Stimulated activated CD8-positive, alpha-beta memory T cell treated with anti-CD3 and anti-CD28 coated beads, Interleukin-15, amount 100 ng/mL, for 48 hours (primary cell): Measurements from ENCODE around the gene RBL1.
A peak's percentile ranks its signal among the peaks of the same experiment; 100 is the strongest.
"Not testable (repeated sequence)": the region's sequence is repeated elsewhere in the genome, so short reads cannot be mapped to it uniquely, and the experiment has no call there.

ENCODE experiments used
- DNase-seq, 2 donors: peaks; one replicate each; pipeline ENCODE4 v3.0.0-alpha.2; 2020; ENCODE audit warnings: low read depth in 2 of 2

RBL1 gene

GRCh38 chr20:37095599-37096414 is at the start of gene RBL1:
RBL1 (minus strand) TSS chr20:37095997; CDS start chr20:37095928, 69 bp downstream.
- DNase-seq: peak; percentile 80 to 81

- no peak for DNase-seq
Measured at GRCh38 chr20:37144856-37145404, 49.1 kb upstream of the RBL1 start.

- DNase-seq: no peak
Measured at GRCh38 chr20:37142708-37143107, 46.9 kb upstream of the RBL1 start.

- no peak for DNase-seq
Measured at GRCh38 chr20:37137547-37137946, 41.8 kb upstream of the RBL1 start.

GRCh38 chr20:37133952-37134351 is 38.2 kb upstream of the RBL1 start:
- no peak for DNase-seq

- DNase-seq: no peak
Measured at GRCh38 chr20:37131486-37131885, 35.7 kb upstream of the RBL1 start.

- DNase-seq: no peak
Measured at GRCh38 chr20:37128803-37129202, 33.0 kb upstream of the RBL1 start.

GRCh38 chr20:37126290-37126689 is 30.5 kb upstream of the RBL1 start:
- not testable (repeated sequence) for DNase-seq

GRCh38 chr20:37123441-37123840 is 27.6 kb upstream of the RBL1 start:
- no peak for DNase-seq

GRCh38 chr20:37120497-37120896 is 24.7 kb upstream of the RBL1 start:
- no peak for DNase-seq

GRCh38 chr20:37119356-37120036 is 23.7 kb upstream of the RBL1 start:
- DNase-seq: no peak

- DNase-seq: no peak
Measured at GRCh38 chr20:37114012-37114411, 18.2 kb upstream of the RBL1 start.

- no peak for DNase-seq
Measured at GRCh38 chr20:37111926-37112455, 16.2 kb upstream of the RBL1 start.

- DNase-seq: no peak
Measured at GRCh38 chr20:37108676-37109075, 12.9 kb upstream of the RBL1 start.

GRCh38 chr20:37102571-37102970 is 6.8 kb upstream of the RBL1 start:
- DNase-seq: no peak

GRCh38 chr20:37096415-37097041 is 731 bp upstream of the RBL1 start:
- DNase-seq: no peak

GRCh38 chr20:37095108-37095598 is 644 bp downstream of the RBL1 start:
- peak; percentile 4 to 21 for DNase-seq

GRCh38 chr20:37090407-37090806 is 5.4 kb downstream of the RBL1 start:
- DNase-seq: no peak

- no peak for DNase-seq
Measured at GRCh38 chr20:37081717-37082289, 14.0 kb downstream of the RBL1 start.

- DNase-seq: no peak
Measured at GRCh38 chr20:37077009-37077408, 18.8 kb downstream of the RBL1 start.

GRCh38 chr20:37075932-37076685 is 19.7 kb downstream of the RBL1 start:
- no peak for DNase-seq
